HG03159 (cell line): ENCODE results near the gene NOL4L.

Experiments
- ATAC-seq: cut with Tn5 transposase; IDR thresholded peaks from one replicate; pipeline ENCODE4 v1.9.1; 2021; ENCODE audit warnings: mild to moderate bottlenecking, moderate library complexity; ENCODE audit not compliant: unreplicated experiment

NOL4L gene

DNA sequence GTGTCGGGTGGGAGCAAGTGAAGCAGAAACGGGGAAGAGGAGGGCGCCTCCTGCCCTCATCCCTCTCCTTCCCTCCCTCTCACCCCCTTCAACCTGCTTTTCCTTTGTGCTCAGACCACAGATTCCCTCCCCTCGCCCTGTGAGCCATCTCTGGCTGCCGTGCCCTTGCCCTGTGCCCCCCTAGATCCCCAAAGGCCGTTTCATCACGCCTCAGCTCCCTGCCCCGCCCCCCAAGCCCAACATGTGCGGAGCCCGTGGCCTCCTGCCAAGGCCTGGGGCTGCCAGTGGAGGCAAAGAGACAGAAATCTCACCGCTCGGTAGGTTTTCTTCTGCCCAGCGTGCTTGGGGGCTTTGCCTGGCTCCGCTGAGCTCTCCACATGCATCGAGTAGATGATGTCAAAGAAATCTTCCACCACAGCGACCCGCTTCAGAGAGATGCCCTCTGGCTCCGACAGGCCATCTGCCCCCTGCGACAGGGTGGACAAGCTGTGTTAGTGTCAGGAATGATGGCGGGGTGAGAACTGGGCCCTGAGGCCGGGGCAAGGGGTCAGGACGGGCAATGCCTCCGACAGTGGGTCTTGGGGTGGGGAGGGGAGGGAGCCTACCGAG is 57.6 kb downstream of the NOL4L start:
- ATAC-seq = no peak

DNA sequence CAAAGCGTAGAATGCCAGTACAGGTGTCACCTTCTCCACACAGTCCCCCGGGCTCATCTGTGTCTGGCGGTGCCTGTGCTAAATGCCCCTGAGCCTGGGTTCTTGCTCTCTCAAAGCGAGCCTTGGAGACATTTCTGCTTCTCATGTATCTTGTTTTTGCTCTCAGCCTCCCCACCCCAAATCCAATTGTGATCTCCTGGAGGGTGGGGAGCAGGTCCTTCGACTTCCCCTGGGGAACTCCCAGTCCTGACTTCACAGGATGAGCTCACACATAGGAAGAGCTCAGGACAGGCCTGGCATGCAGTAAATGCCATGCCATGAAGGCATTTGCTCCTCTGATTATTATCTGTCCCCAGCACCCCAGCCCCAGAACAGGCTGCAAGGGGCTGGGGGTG is 58.1 kb downstream of the NOL4L start:
- no peak for ATAC-seq

DNA sequence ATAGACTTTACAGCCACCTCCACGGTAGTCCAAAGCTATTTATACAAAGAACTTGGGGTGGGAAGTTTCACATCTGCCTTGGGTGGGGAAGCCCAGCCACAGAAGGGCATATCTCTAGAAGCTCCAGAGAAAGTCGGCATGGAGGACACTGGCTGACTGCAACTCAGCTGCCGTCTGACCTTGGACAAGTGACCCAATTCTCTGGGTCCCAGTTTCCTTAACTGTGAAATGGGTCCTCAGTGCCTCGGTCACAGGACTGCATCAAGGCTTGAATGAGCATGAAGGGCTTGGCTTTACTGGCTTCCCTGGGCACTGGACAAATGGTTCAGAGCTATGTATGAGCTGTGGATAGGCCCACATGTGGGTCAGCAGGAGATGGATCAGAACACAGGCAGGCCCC is 58.6 kb downstream of the NOL4L start:
- ATAC-seq = no peak

DNA sequence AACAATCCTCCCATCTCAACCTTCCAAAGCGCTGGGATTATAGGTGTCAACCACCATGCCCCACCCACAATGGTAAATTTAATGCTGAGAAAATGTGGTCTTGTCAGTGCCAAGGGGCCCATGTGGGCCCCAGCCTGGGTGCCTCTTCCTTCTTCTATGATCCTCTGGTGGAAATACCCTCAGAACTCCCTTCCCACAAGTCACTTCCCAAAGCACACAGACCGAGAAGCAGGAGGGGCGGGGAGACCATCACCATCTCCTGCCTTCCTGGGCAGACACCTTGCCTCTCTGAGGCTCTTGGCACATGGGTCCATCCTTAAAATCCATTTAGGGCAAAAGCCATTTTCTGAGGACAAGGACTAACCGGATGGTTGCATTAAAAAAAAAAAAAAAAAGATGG is 59.0 kb downstream of the NOL4L start:
- ATAC-seq = no peak

DNA sequence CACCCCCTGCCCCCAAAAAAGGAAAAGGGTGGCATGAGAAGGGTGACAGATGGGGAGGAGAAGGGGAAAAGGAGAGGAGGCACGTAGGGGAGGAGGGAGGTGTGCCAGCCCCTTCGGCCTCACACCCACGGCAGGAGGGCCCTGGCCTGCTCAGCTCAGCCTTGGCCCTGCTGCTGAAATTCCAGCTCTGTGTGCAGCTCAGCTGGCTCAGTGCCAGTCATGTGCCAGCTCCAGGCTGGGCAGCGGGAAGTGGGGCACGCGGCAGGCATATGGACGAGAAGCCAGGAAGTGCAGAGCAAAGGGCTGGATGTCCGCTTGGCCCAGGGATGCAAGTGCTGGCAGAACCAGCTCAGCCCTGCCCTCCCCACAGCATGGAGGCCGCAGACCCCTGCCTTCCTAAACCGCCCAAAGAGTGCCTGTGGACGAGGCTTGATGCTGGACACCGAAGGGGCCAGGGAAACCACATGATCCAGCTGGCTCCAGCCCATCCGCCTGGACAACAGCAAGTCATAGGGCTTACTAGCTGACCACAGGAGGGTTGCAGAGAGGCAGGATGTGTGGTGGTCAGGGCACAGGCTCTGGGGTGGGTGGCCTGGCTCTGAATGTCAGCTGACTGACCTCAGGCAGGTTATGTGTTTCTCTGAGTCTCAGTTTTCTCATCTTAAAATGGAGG is 60.2 kb downstream of the NOL4L start:
- no peak for ATAC-seq

DNA sequence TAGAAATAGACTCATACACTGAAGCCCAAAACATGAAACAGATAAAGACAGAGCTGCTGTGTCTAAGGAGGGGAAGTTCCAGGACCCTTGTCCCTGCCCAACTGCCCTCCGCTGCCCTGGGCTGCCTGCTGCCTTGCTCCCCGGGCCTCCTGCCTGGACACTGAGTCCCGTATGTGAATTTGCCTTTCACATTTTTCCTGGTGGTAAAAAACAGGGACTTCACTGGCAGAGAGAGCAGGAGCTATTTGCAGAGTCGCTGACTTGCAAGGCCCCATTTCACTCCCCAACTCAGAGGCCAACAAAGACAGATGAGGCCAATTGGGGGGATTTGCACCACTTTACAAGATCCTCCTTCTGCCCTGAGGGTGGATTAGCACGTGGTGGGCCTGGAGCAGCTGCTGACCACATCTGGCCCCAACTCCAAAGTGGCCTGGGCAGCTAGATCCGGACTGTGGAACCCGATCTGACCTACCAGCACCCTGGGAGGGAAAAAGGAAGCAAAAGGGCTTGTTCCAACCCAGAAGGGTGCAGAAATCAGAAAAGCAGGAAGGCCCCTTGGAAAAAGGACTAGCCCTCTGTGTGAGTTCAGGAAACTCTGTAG is 61.4 kb downstream of the NOL4L start:
- no peak for ATAC-seq

DNA sequence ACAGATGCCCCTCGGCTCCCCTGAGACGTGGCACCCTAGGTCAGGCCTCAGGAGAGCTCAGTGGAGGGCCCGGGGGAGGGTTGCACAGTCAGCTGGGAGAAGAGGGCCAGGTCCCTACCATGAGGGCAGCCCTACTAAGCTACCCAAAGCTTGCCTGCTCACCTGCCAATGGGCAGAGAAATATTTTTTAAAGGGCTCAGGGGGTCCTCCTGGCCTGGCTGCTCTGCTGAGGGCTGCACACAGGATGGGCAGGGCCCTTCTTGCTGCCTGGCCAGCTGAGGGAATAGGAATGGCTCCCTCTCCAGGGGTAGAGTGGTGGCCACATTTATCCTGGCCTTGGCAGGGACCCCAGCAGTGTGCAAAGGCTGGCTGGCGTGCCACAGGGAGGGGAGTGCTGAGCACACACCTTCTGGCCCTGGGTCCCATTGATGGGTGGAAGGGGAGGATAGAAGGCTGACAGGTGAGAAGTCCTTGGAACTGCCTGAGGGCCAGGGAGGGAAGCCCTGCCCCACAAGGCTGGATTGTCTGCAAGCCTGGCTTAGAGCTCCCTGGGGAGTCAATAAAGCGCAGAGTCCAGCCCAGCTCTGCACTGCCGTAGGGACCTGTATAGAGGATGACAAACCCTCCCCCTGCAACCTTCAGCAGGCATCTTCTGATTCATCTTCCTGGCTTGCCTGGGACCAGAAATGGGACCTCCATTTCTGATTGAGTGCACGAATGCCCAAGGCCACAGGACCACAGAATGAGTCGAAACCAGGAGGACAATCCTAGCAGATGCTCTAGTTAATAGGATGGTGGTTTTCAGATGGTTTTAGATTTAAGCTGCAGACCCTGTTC is 62.1 kb downstream of the NOL4L start:
- no peak for ATAC-seq

DNA sequence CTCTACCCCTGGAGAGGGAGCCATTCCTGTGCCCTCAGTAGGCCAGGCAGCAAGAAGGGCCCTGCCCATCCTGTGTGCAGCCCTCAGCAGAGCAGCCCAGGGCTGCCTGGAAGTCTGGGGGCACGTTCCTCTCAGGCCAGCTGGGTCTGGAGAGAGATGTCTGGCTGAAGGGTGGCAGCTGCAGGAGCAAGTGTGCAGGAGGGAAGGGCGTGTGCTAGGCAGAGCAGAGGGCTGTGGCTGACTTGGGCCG is 62.7 kb downstream of the NOL4L start:
- ATAC-seq = no peak

DNA sequence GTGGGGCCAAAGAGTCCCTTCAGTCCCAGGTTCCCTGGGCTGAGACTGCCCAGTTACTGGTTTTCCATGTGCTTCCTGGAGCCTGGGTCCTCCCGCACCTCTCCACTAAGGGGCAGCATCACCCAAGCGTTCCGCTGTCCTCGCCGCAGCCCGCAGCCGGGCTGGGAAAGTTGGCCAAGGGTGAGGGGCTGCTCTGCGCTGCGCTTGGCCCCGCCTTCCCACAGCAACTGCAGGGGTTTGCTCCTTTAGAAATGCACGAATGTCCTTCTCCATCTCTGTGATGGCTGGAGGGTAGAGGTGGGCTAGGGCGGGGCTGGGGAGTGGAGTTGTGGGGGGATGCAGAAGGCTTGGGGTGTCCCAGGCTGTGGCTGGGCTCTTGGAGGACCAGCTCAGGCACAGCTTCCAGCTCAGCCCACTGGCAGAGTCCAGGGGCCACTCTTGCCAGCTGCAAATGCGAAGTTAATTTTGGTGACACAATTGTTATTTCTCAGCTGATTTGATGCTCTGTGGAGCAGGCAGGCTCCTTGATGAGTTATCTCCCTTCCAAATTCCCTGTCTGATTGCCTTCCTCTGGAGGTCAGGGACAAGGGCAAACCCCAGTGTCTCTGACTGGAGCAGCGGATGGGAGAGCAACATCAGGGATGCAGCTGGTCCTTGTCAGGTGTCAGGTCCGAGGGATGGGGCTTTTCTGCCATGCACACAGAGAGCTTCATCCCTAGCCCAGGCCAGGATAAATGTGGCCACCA is 63.2 kb downstream of the NOL4L start:
- no peak for ATAC-seq

DNA sequence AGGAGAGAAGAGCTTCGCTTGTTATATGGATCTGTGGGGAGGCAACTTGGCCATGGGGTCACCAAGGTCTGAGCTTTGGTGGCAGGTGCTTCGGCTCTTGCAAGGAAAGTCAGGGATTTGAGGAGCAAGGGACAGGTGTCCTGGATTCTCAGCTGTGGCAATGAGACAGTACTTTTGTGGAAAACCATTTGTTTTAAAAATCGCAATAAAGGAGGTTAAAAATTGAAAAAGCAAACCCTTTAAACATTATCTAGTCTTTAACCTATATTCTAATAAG is 64.3 kb downstream of the NOL4L start:
- ATAC-seq = no peak

DNA sequence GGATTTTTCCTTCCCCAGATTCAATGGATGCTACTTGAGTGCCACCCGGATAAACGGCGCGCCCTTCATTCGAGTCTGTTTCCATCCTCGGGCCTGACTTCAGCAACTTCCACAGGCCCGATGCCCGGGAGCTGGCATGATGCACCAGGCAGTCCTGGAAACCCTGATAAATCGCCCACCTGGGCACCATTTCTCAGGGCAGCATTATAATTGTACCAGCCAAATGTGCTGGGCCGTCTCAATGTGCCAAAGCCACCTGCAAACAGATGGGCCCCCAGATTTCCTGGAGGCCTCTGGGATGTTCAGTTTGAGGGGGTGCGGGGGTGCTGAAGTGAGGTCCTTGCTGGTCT is 65.8 kb downstream of the NOL4L start:
- ATAC-seq = no peak

DNA sequence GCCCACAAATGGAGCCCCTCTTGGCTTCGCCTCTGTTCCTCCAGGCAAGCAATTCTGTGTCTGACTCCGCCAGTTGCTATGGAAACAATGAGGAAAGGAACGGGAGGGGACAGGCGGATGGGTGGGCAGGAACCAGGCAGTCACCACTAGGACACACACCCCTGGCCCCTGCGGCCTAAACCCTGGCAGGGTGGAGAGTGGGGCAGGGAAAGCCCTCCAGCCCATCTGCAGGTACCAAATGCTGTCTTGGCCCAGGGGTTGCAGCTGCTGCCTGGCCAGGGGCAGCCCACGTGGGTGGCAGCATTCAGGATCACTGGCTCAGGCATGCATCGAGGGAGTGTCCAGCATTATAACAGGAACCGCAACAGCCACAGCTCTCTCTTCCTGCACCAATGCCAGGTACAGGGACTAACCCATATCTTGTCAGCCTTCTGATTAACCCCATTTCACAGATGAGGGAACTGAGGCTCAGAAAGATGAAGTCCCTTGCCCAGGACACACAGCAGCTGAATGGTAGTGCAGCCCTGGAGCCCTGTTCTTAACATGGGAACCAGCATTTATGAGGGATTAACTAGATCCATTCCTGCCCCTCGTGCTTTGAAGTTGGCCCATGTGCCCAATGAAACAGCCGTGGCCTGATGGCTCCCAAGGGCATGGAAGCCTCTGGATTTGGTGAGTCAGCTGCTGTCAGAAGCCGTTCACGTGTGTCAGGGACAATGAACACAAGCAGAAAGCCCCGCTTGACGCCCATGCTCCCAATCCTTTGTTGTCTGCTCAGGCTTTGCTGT is 66.3 kb downstream of the NOL4L start:
- ATAC-seq = no peak

DNA sequence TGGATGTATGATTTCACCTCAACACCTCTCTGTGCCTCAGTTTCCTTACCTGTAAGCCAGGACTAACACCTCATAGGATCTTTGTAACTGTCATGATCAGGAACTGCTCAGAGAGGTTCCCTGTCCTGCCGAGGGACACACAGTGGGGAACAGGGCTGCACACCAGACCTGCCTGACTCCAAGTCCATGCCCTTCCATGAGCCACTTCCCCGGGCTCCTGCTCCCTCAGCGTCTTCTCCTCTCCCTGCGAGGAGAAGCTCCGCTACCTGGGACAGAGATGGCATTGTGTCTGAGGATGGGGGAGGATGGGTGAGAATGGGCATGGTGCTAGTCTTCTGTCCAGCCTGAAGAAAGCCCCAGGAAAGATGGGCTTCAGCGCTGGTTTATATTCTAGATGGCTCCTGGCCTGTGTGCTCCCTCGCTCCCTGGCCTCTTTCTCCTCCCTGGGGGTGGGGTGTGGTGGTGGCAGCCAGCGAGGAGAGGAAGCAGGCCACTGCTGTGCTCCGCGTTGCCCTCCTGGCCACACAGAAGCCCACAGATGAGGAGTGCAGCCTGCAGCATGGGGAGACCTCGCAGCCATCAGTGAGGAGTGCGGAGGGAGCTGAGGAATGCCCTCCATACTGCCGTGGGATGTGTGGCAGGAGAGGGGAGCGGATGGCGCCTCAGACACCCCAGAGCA is 67.1 kb downstream of the NOL4L start:
- no peak for ATAC-seq

DNA sequence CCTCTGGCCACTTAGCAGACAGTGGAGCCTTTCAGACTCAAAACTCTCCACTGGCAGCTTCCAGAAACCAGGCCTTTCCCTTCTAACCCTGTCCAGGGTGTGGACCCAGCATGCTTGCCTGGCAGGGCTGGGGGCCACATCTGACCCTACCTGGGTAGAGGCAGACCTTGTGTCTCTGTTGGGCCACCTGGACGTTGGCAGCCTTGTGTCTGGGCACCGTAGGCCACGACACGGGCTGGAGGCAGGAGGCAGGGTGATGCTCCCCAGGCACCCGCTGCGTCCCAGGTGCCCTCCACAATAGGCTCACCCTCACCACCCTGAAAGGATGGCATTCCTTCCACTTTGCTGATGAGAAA is 67.6 kb downstream of the NOL4L start:
- ATAC-seq = no peak

DNA sequence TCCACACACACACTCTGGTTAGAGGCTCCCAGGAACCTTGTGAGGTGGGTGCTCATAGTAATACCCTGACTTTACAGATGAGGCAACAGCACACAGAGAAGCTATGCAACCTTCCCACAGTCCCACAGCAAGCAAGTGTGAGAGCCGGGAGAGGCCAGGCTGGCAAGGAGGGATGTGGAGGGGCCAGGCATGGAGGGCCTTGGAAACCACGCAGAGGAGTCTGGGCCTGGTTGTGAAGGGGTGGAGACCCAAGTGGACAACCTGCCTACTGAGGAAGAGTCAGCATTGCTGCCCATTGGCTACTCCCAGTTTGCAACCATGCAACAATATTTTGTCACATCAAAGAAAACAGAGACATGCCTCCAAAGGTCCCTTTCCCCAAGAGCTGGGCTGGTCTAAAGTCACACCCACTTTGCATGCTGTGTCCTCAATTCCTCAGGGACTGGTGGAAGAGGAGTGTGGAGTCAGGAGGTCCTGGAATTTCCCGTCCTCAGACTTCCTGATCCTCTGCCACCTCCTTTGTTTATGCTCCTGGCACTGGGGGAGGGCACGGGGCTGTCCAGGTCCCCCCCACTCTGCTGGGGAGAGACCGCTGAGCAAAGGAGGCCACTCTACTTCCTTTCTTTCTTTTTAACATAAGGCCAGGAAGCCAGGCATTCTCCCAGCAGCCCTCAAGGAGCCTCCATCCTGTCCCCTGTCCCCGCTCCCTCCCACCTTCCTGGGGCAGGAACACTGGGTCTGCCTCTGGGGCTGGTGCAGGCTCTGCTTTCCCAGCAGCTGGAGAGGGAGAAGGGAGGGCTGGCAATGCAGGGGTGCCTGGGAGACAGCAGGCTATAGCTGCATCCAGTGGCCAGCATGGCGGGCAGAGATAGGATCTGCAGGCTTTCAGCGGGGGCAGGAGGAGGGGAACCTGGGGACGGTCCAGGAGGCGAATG is 68.3 kb downstream of the NOL4L start:
- no peak for ATAC-seq

DNA sequence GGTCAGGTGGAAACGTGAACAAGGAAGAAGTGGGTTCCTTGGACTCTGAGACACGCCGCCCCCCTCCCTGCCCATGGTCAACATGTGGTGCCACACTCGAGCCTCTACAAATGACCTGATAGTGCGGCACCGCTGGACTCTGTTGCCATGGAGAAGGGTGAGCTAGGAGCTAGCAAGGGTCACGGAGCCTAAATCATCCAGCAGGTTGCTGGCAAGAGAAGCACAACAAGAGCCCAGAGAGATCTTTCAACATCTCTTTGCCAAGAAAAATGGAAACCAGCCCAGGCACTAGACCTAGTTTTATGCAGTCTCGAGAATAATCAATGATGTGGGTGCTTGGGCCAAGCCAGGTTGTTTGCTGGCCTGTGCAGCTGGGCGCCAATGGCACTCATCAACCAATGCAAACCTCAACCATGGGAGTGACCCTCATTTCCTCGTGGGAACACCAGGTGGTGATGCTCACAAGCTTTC is 69.5 kb downstream of the NOL4L start:
- no peak for ATAC-seq

DNA sequence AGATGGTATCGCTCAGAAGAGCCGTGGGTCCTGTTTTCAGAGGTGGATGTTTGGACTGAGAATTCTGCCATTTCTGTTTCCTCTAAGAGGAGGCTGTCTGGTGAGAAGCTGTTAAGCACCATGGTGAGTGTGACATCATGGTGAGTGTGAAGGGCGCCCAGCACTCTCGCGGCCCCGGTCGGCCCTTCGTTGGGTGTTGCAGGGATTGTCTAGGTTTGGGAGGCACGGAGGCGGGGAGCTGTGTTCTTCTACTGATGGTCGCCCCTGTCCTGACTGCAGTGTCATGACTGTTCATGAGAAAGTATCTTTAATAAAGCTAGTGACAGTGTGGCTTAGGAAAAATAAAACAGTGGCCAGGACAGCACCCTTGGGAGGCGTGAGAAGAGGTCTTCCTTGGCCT is 70.4 kb downstream of the NOL4L start:
- no peak for ATAC-seq

DNA sequence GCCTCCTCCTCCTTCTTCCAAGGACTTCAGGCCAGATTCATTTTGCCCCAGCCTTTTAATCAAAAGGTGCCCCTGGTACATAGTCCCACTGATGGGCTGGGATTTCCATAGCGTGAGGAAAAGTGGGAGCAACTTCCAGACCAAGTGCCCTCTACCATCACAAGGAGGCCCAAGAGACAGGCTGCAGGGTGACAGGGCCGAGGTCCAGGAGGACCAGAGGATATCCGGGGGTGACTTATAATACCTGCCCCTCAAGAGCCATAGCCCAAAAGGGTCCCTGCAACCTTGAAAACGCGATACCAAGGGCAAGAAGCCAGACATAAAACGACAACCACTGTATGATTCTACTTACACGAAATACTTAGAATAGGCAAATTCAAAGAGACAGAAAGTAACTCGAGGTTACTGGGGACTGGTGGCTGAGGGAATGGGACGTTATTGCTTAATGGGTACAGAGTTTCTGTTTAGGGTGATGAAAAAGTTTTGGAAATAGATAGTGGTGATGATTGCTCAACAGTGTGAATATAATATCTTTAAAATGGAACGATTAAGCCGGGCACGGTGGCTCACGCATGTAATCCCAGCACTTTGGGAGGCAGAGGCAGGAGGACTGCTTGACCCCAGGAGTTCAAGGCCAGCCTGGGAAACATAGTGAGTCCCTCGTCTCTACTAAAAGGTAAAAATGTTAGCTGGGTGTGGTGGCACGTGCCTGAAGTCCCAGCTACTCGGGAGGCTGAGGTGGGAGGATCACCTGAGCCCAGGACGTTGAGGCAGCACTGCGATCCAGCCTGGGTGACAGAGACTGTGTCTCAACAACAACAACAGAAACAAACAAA is 71.9 kb downstream of the NOL4L start:
- ATAC-seq = no peak

DNA sequence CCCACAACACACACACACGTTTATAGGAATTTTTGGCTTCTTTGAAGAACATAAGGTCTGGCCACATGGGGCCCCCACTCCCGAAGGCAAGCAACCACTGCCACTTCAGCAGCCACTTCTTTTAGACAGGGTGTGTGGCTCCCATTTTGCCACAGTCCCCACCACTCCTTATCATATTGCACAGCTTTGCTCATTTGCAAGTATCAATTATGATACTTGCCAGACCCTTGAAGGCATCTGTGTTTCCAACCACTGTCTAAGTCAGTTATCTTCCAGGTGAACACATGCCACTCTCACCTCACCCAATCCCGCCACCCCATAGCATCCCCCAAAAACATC is 73.1 kb downstream of the NOL4L start:
- ATAC-seq = no peak
